Endothelial cell (in vitro differentiated cells): Measurements from ENCODE around the gene HPDL. TPM values are rescaled to one million over a fixed set of nuclear protein-coding genes. Genes with fewer than 3 reads are reported as not detected.

Source experiments
- DNase-seq: peaks from one replicate; pipeline ENCODE4 v3.0.0; 2021; ENCODE audit warnings: low spot score
- H3K27ac Mint-ChIP-seq: one replicate; pipeline ENCODE4 v1.8.0; 2021; ENCODE audit warnings: mixed read lengths, inconsistent platforms; ENCODE audit not compliant: unreplicated experiment
- H3K27me3 Mint-ChIP-seq: one replicate; pipeline ENCODE4 v1.8.0; 2021; ENCODE audit warnings: mild to moderate bottlenecking, moderate library complexity, mixed read lengths, inconsistent platforms; ENCODE audit not compliant: unreplicated experiment
- H3K36me3 Mint-ChIP-seq: one replicate; pipeline ENCODE4 v1.8.0; 2021; ENCODE audit warnings: mild to moderate bottlenecking, low read depth, mixed read lengths, inconsistent platforms; ENCODE audit not compliant: unreplicated experiment
- H3K4me1 Mint-ChIP-seq: one replicate; pipeline ENCODE4 v1.8.0; 2021; ENCODE audit warnings: mild to moderate bottlenecking, mixed read lengths, inconsistent platforms; ENCODE audit not compliant: unreplicated experiment
- H3K4me3 Mint-ChIP-seq: one replicate; pipeline ENCODE4 v1.8.0; 2021; ENCODE audit warnings: mild to moderate bottlenecking, mixed read lengths, inconsistent platforms; ENCODE audit not compliant: unreplicated experiment
- H3K9me3 Mint-ChIP-seq: one replicate; pipeline ENCODE4 v1.8.0; 2021; ENCODE audit warnings: mixed read lengths, inconsistent platforms; ENCODE audit not compliant: unreplicated experiment
- total RNA-seq: library from RNA; stranded (reverse); fragmentation: NEBNext Ultra II Directional; extraction: Animal tissue kit (Norgen Biotek cat#: 25700); gene quantifications from one replicate; pipeline ENCODE4 v1.2.1, GENCODE V29; 2021; ENCODE audit not compliant: unreplicated experiment
- TF ChIP-seq, protein P1 (sequence below): fragments of 200-600 bp; sonication (generic); IDR thresholded peaks from one replicate; pipeline ENCODE4 v1.5.0; 2021; ENCODE audit warnings: antibody characterized with exemption; ENCODE audit not compliant: unreplicated experiment

Gene HPDL
- total RNA-seq, 1 donor from 2014 or later = 2.5 TPM

DNA sequence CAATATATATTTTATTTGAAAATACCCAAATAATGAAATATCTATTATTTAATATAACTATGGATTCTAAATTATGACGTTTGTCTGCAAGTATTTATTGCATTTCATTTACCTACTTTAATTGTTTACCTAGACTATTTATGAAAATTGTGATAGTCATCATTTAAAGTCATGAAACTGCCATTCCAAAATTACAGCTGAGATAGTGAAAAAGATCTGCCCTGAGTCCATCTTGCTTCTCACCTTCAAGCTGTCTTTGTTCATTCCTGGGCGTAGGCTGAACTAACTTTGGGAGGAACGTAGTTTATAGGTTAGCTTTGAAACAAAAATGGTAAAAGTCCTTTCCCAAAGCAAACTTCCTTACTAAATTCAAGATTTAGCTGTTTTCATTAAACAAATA lies 12.4 kb upstream of the HPDL start:
- H3K27me3 Mint-ChIP-seq = no peaks in the 10 kb centered on the region
- no peaks in the 10 kb centered on the region for H3K36me3 Mint-ChIP-seq
- no peak for DNase-seq
- no peak overlapping the region for H3K4me3 Mint-ChIP-seq
- H3K9me3 Mint-ChIP-seq = no peaks in the 10 kb centered on the region
- TF ChIP-seq, protein P1, sequence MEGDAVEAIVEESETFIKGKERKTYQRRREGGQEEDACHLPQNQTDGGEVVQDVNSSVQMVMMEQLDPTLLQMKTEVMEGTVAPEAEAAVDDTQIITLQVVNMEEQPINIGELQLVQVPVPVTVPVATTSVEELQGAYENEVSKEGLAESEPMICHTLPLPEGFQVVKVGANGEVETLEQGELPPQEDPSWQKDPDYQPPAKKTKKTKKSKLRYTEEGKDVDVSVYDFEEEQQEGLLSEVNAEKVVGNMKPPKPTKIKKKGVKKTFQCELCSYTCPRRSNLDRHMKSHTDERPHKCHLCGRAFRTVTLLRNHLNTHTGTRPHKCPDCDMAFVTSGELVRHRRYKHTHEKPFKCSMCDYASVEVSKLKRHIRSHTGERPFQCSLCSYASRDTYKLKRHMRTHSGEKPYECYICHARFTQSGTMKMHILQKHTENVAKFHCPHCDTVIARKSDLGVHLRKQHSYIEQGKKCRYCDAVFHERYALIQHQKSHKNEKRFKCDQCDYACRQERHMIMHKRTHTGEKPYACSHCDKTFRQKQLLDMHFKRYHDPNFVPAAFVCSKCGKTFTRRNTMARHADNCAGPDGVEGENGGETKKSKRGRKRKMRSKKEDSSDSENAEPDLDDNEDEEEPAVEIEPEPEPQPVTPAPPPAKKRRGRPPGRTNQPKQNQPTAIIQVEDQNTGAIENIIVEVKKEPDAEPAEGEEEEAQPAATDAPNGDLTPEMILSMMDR = no peak
- H3K27ac Mint-ChIP-seq = no peak overlapping the region
- H3K4me1 Mint-ChIP-seq = no peaks in the 10 kb centered on the region

GRCh38 chr1:45317166-45317565 lies 9.5 kb upstream of the HPDL start:
- no peak for DNase-seq
- no peak overlapping the region for H3K4me3 Mint-ChIP-seq
- no peaks in the 10 kb centered on the region for H3K9me3 Mint-ChIP-seq
- H3K27ac Mint-ChIP-seq = no peak overlapping the region
- TF ChIP-seq, protein P1 = no peak
- peaks cover 2% of the 10 kb centered on the region for H3K27me3 Mint-ChIP-seq
- H3K4me1 Mint-ChIP-seq = peaks cover 8% of the 10 kb centered on the region
- H3K36me3 Mint-ChIP-seq = no peaks in the 10 kb centered on the region

GRCh38 chr1:45319761-45320160 lies 6.9 kb upstream of the HPDL start:
- DNase-seq = no peak
- H3K27ac Mint-ChIP-seq = no peak overlapping the region
- no peak overlapping the region for H3K4me3 Mint-ChIP-seq
- no peaks in the 10 kb centered on the region for H3K36me3 Mint-ChIP-seq
- H3K27me3 Mint-ChIP-seq = peaks cover 2% of the 10 kb centered on the region
- peaks cover 8% of the 10 kb centered on the region for H3K4me1 Mint-ChIP-seq
- TF ChIP-seq, protein P1 = no peak
- H3K9me3 Mint-ChIP-seq = no peaks in the 10 kb centered on the region

- no peak for DNase-seq
- TF ChIP-seq, protein P1 = no peak
- peak overlapping the region; percentile 48 for H3K4me3 Mint-ChIP-seq
- peaks cover 18% of the 10 kb centered on the region for H3K4me1 Mint-ChIP-seq
- peaks cover 2% of the 10 kb centered on the region for H3K27me3 Mint-ChIP-seq
- H3K27ac Mint-ChIP-seq = peak overlapping the region; percentile 74
- H3K36me3 Mint-ChIP-seq = peaks cover 5% of the 10 kb centered on the region
- no peaks in the 10 kb centered on the region for H3K9me3 Mint-ChIP-seq
Observed at GRCh38 chr1:45321444-45321843, 5.3 kb upstream of the HPDL start.

GRCh38 chr1:45322486-45323040 lies 4.1 kb upstream of the HPDL start:
- Mint-ChIP-seq H3K4me1 (peaks cover 20% of the 10 kb centered on the region), H3K9me3 (no peaks in the 10 kb centered on the region), H3K27ac (no peak overlapping the region), H3K27me3 (peaks cover 2% of the 10 kb centered on the region), H3K4me3 (no peak overlapping the region), H3K36me3 (peaks cover 5% of the 10 kb centered on the region)
- DNase-seq = no peak
- TF ChIP-seq, protein P1 = no peak
